ENCODE data around the gene FSTL1.

Gene FSTL1

GRCh38 chr3:120348991-120349854 lies 101.6 kb downstream of the FSTL1 start, which contains the start of gene LRRC58:
Gene LRRC58, minus strand, starts transcription at chr3:120349354. Its CDS starts 111 bp downstream, at chr3:120349243.
- peak; percentile 86 to 89 for DNase-seq

GRCh38 chr3:120348065-120348990 lies 102.5 kb downstream of the FSTL1 start:
- no peak for DNase-seq

GRCh38 chr3:120344349-120344748 lies 106.4 kb downstream of the FSTL1 start:
- DNase-seq = no peak
